CD14-positive monocyte (primary cell): ENCODE results near the gene EPHX1. TPM values are rescaled to one million over a fixed set of nuclear protein-coding genes. Genes with fewer than 3 reads are reported as not detected.

Experiments used
- DNase-seq, 3 donors: peaks; one replicate each; pipeline ENCODE4 v3.0.0-alpha.2; 2011 to 2022
- H2AFZ ChIP-seq: 2 replicates; pipeline ENCODE4 v1.6.0; 2012; ENCODE audit warnings: mild to moderate bottlenecking, low read depth, low read length, inconsistent platforms; ENCODE audit not compliant: insufficient read depth, poor library complexity, severe bottlenecking
- H3K27ac ChIP-seq, 2 donors: 1 replicate in 1 of 2; 2 replicates in 1 of 2; pipeline ENCODE4 v1.5.1; 2012 to 2013; ENCODE audit warnings: low read length in 2 of 2, control low read depth in 1 of 2, inconsistent platforms in 1 of 2, low read depth in 1 of 2, mild to moderate bottlenecking in 1 of 2
- H3K27me3 ChIP-seq, 2 donors: one replicate each; pipeline versions ENCODE4 v1.6.0 to v1.6.1; 2011 to 2013; ENCODE audit warnings: low read length in 2 of 2; ENCODE audit not compliant: control insufficient read depth in 2 of 2, insufficient read depth in 2 of 2
- H3K36me3 ChIP-seq, 2 donors: replicated peaks in 1 of 2; 1 replicate in 1 of 2; 2 replicates in 1 of 2; pipeline versions ENCODE4 v1.5.1 to v1.6.1; 2012 to 2013; ENCODE audit warnings: low read length in 2 of 2, control low read depth in 1 of 2, inconsistent platforms in 1 of 2, mild to moderate bottlenecking in 1 of 2; ENCODE audit not compliant: insufficient read depth in 2 of 2, control insufficient read depth in 1 of 2
- H3K4me1 ChIP-seq, 2 donors: 1 replicate in 1 of 2; 2 replicates in 1 of 2; pipeline versions ENCODE4 v1.5.1 to v1.6.1; 2012 to 2013; ENCODE audit warnings: low read length in 2 of 2, control low read depth in 1 of 2, inconsistent platforms in 1 of 2, mild to moderate bottlenecking in 1 of 2, moderate library complexity in 1 of 2; ENCODE audit not compliant: insufficient read depth in 2 of 2, control insufficient read depth in 1 of 2
- H3K4me2 ChIP-seq: replicated peaks from 2 replicates; pipeline ENCODE3; 2012; ENCODE audit warnings: low read length, moderate library complexity, mild to moderate bottlenecking; ENCODE audit not compliant: poor library complexity, severe bottlenecking; ENCODE audit errors: extremely low read depth
- H3K4me3 ChIP-seq, 3 experiments: fragments of 200-600 bp in 1 of 3; sonication (generic) in 1 of 3; replicated peaks in 1 of 3; 1 replicate in 2 of 3; 2 replicates in 1 of 3; pipeline ENCODE4 v1.5.1; 2011 to 2013; ENCODE audit warnings: low read length in 3 of 3, mild to moderate bottlenecking in 3 of 3, control low read depth in 2 of 3, low read depth in 2 of 3, inconsistent platforms in 1 of 3, moderate library complexity in 1 of 3
- H3K79me2 ChIP-seq: 2 replicates; pipeline ENCODE4 v1.6.0; 2012; ENCODE audit warnings: mild to moderate bottlenecking, control low read depth, inconsistent platforms, low read length, moderate library complexity; ENCODE audit not compliant: insufficient read depth
- H3K9ac ChIP-seq: 2 replicates; pipeline ENCODE4 v1.6.0; 2017; ENCODE audit warnings: low read length, mild to moderate bottlenecking; ENCODE audit not compliant: insufficient read depth, poor library complexity, severe bottlenecking
- H3K9me3 ChIP-seq, 2 donors: replicated peaks in 1 of 2; 1 replicate in 1 of 2; 2 replicates in 1 of 2; pipeline versions ENCODE4 v1.5.1 to v1.6.1; 2012 to 2013; ENCODE audit warnings: low read length in 2 of 2, control low read depth in 1 of 2; ENCODE audit not compliant: control insufficient read depth in 1 of 2, insufficient read depth in 1 of 2
- H4K20me1 ChIP-seq: 2 replicates; pipeline ENCODE4 v1.6.0; 2012; ENCODE audit warnings: mild to moderate bottlenecking, low read length, control low read depth, moderate library complexity; ENCODE audit not compliant: insufficient read depth
- H3K27ac Mint-ChIP-seq, 7 donors: one replicate each; pipeline ENCODE4 v1.8.0; 2020; ENCODE audit warnings: mild to moderate bottlenecking in 7 of 7, mixed read lengths in 7 of 7, moderate library complexity in 6 of 7, inconsistent platforms in 2 of 7
- H3K27me3 Mint-ChIP-seq, 3 donors: one replicate each; pipeline ENCODE4 v1.8.0; 2021 to 2022; ENCODE audit warnings: low read depth in 3 of 3, mild to moderate bottlenecking in 3 of 3, mixed read lengths in 3 of 3, moderate library complexity in 3 of 3, inconsistent platforms in 1 of 3
- H3K36me3 Mint-ChIP-seq, 2 donors: one replicate each; pipeline ENCODE4 v1.8.0; 2020; ENCODE audit warnings: mixed read lengths in 2 of 2, inconsistent platforms in 1 of 2, mild to moderate bottlenecking in 1 of 2
- H3K4me1 Mint-ChIP-seq: one replicate; pipeline ENCODE4 v1.8.0; 2020; ENCODE audit warnings: mild to moderate bottlenecking, mixed read lengths
- H3K4me3 Mint-ChIP-seq, 2 donors: one replicate each; pipeline ENCODE4 v1.8.0; 2020; ENCODE audit warnings: mild to moderate bottlenecking in 2 of 2, mixed read lengths in 2 of 2, moderate library complexity in 1 of 2
- H3K9me3 Mint-ChIP-seq, 7 donors: one replicate each; pipeline ENCODE4 v1.8.0; 2020 to 2022; ENCODE audit warnings: mixed read lengths in 7 of 7, mild to moderate bottlenecking in 6 of 7, moderate library complexity in 6 of 7, inconsistent platforms in 2 of 7
- CTCF ChIP-seq: fragments of 200-600 bp; IDR thresholded peaks from one replicate; pipeline ENCODE4 v1.8.0; 2022; ENCODE audit warnings: antibody characterized with exemption, mild to moderate bottlenecking
- WGBS: methylation state at CpG from one replicate; pipeline ENCODE4 v1.1.5; 2013; ENCODE audit warnings: missing lambda C conversion rate; ENCODE audit not compliant: insufficient coverage; 5-methylcytosine and 5-hydroxymethylcytosine counted together
- intact Hi-C, 2 donors: fragments of 100-400 bp; cut with micrococcal nuclease; formaldehyde crosslinking; loops; one replicate each; pipeline versions ENCODE4 v1.15.0 to v1.15.1; 2023
- polyA plus RNA-seq, 3 donors: library from polyadenylated mRNA; depleted of rRNA in 1 of 3; unstranded in 2 of 3; stranded (reverse) in 1 of 3; fragments of 300-500 nt in 2 of 3; fragments of >200 nt in 1 of 3; fragmentation: Illumina TruSeq in 2 of 3; gene quantifications; 1 replicate in 2 of 3; 2 replicates in 1 of 3; pipeline ENCODE4 v1.2.3, GENCODE V29; 2012 to 2021

The EPHX1 gene
- polyA plus RNA-seq, 3 donors = 4.6 to 23.8 (median 7.4) TPM

GRCh38 chr1:225889743-225890142 is 79.8 kb downstream of the EPHX1 start:
- no peak for TF ChIP-seq CTCF
- peaks cover 9 to 14% (median 13%) of the 10 kb centered on the region in 3 donors for H3K27me3 Mint-ChIP-seq

GRCh38 chr1:225890346-225891228 is 80.7 kb downstream of the EPHX1 start:
- no peak overlapping the region for H3K27ac ChIP-seq
- no peaks in the 10 kb centered on the region for H3K9me3 Mint-ChIP-seq
- no peak overlapping the region for H3K27ac Mint-ChIP-seq
- H3K9ac ChIP-seq = no peak overlapping the region
- H3K4me2 ChIP-seq = no peak overlapping the region
- H4K20me1 ChIP-seq = no peaks in the 10 kb centered on the region
- intact Hi-C loops = no loop called here
- no peak overlapping the region for H3K4me3 Mint-ChIP-seq
- no peaks in the 10 kb centered on the region for H3K36me3 Mint-ChIP-seq
- no peak for DNase-seq
- no peaks in the 10 kb centered on the region for H3K79me2 ChIP-seq
- peaks cover 9 to 14% (median 13%) of the 10 kb centered on the region in 3 donors for H3K27me3 Mint-ChIP-seq
- no peaks in the 10 kb centered on the region for H3K36me3 ChIP-seq
- H3K4me3 ChIP-seq = no peak overlapping the region
- no peak for TF ChIP-seq CTCF
- no peaks in the 10 kb centered on the region for H3K9me3 ChIP-seq
- H3K27me3 ChIP-seq = peaks cover 0 to 5% of the 10 kb centered on the region in 2 donors
- H3K4me1 ChIP-seq = peaks cover 0 to under 1% of the 10 kb centered on the region in 2 donors
- H2AFZ ChIP-seq = no peak overlapping the region
- peaks cover 1% of the 10 kb centered on the region for H3K4me1 Mint-ChIP-seq
- WGBS = 93% methylated on average over 3 of the region's 6 CpGs

More at GRCh38 chr1:225889743-225890142, 79.8 kb downstream of the EPHX1 start:
- Histone ChIP-seq H3K79me2 (no peaks in the 10 kb centered on the region), H3K9me3 (no peaks in the 10 kb centered on the region), H3K9ac (no peak overlapping the region), H3K4me2 (no peak overlapping the region), H3K27me3 (peaks cover 0 to 5% of the 10 kb centered on the region in 2 donors), H3K36me3 (no peaks in the 10 kb centered on the region), H3K4me1 (peaks cover 0 to 6% of the 10 kb centered on the region in 2 donors), H3K4me3 (no peak overlapping the region), H2AFZ (no peak overlapping the region), H3K27ac (no peak overlapping the region), H4K20me1 (no peaks in the 10 kb centered on the region)
- H3K36me3 Mint-ChIP-seq = no peaks in the 10 kb centered on the region
- no peak overlapping the region for H3K27ac Mint-ChIP-seq
- no peak for DNase-seq
- no peaks in the 10 kb centered on the region for H3K9me3 Mint-ChIP-seq
- 97% methylated on average over 5 of the region's 5 CpGs for WGBS
- intact Hi-C loops = no loop called here
- H3K4me1 Mint-ChIP-seq = peaks cover 6% of the 10 kb centered on the region
- H3K4me3 Mint-ChIP-seq = no peak overlapping the region
